Stimulated activated CD8-positive, alpha-beta memory T cell treated with anti-CD3 and anti-CD28 coated beads, Interleukin-12 subunit alpha, Interleukin-12 subunit beta, amount 100 ng/mL, for 24 hours (primary cell): ENCODE results near the gene BNIP5.

ENCODE experiments used
- DNase-seq: peaks from one replicate; pipeline ENCODE4 v3.0.0-alpha.2; 2020; ENCODE audit errors: extremely low read depth

BNIP5 gene

DNA sequence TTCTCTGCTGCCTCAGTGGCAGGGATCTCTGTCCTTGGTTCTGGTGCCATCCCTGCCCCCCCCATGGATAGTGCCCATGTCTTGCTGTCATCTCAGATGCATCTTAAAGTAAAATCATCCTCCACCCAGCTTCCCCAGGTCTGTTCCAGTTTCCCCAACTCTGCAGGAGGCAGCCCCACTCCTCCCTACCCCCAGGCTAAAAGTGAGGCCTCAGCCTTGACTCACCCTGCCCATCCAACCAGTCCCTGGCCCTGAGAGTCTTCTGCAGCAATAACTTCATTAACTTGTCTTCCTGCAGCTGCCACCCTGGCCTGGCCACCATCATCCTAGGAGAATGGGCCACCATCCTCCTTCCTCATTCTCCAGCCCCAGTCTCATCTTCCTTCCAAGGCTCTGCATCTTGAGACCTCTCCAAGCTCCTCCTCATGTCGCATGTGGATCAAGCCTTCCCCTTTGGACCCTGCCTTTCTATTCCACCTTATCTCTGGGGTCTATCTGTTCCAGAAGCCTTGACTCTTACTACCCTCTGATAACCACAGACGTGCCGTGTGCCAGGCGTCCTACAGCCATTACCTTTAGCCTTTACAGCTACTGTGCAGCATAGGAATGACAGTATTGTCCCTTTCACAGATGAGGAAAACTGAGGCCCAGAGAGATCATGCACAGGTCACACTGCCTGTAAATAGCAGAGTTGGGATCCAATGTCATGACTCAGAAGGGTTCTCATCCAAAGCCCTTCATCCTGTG, 68.8 kb downstream of the BNIP5 start:
- no peak for DNase-seq

DNA sequence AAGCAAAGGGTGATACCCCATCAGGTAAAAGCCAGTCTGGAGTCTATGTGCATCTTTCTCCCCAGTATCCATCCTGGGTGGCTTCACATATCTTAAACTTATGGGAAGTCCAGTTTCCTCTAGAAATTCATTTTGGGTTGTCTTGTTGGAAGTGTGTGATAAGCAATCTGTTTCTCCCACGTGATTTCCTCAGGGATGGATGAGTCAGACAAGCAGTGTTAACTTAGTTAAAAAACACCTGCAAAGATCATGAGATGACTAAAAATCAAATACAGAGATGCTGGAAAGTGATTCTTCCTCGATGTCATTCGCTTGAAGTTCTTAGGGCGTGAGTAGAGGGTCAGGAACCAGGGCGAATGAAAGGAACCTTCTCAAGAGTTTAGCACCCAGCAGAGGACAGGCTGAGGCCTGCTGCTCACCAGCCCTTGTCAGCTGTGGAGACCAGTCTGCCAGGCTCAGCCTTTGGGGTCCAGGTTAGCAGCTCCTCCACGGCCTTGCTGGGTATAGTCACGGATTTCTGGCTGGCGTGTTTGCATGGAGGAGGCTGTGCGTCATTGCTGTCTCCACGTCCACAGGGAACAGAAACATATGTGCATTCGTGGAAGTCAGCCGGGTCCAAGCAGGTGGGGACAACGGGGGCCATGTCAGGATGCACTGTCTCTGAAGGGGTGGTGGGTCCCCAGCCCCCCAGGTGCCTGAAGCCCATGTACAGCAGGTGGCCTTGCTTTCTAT, 69.6 kb downstream of the BNIP5 start:
- DNase-seq: no peak
